ENCODE measurements around the gene FANCE.
A peak's percentile ranks its signal among the peaks of the same experiment; 100 is the strongest.

FANCE gene

GRCh38 chr6:35468181-35468979 is 16.2 kb downstream of the FANCE start, which contains the start of gene RPL10A:
Gene RPL10A, plus strand, starts transcription at chr6:35468401. Its CDS starts 34 bp downstream, at chr6:35468435.
- peak; percentile 98 for DNase-seq (ENCODE audit: low spot score)

GRCh38 chr6:35468980-35469750 is 17.0 kb downstream of the FANCE start:
- DNase-seq (ENCODE audit: low spot score), result no peak

GRCh38 chr6:35469751-35470662 is 17.9 kb downstream of the FANCE start:
- DNase-seq (ENCODE audit: low spot score), result no peak

GRCh38 chr6:35470663-35471120 is 18.6 kb downstream of the FANCE start:
- DNase-seq (ENCODE audit: low spot score), result no peak

- DNase-seq (ENCODE audit: low spot score), result no peak
Measured at GRCh38 chr6:35471836-35472345, 19.8 kb downstream of the FANCE start.

GRCh38 chr6:35473075-35473849 is 21.1 kb downstream of the FANCE start:
- DNase-seq (ENCODE audit: low spot score), result no peak

GRCh38 chr6:35473850-35474130 is 21.7 kb downstream of the FANCE start:
- DNase-seq (ENCODE audit: low spot score), result no peak

- no peak for DNase-seq (ENCODE audit: low spot score)
Measured at GRCh38 chr6:35474131-35474941, 22.2 kb downstream of the FANCE start.

- no peak for DNase-seq (ENCODE audit: low spot score)
Measured at GRCh38 chr6:35474942-35475570, 22.9 kb downstream of the FANCE start.

- no peak for DNase-seq (ENCODE audit: low spot score)
Measured at GRCh38 chr6:35475573-35475972, 23.4 kb downstream of the FANCE start.

GRCh38 chr6:35476004-35476403 is 23.9 kb downstream of the FANCE start:
- no peak for DNase-seq (ENCODE audit: low spot score)

- DNase-seq (ENCODE audit: low spot score), result no peak
Measured at GRCh38 chr6:35477028-35477427, 24.9 kb downstream of the FANCE start.

GRCh38 chr6:35477551-35478179 is 25.5 kb downstream of the FANCE start:
- DNase-seq (ENCODE audit: low spot score), result no peak

- no peak for DNase-seq (ENCODE audit: low spot score)
Measured at GRCh38 chr6:35478259-35478658, 26.1 kb downstream of the FANCE start.

GRCh38 chr6:35480176-35480575 is 28.0 kb downstream of the FANCE start:
- DNase-seq (ENCODE audit: low spot score), result no peak

GRCh38 chr6:35481226-35481625 is 29.1 kb downstream of the FANCE start:
- no peak for DNase-seq (ENCODE audit: low spot score)

- DNase-seq (ENCODE audit: low spot score), result no peak
Measured at GRCh38 chr6:35483062-35483461, 30.9 kb downstream of the FANCE start.

GRCh38 chr6:35483490-35483889 is 31.4 kb downstream of the FANCE start:
- DNase-seq (ENCODE audit: low spot score), result no peak

- DNase-seq (ENCODE audit: low spot score), result no peak
Measured at GRCh38 chr6:35483893-35484645, 31.9 kb downstream of the FANCE start.

Measured in GM03348 (cell line).